Activated T-cell treated with anti-CD3 and anti-CD28 coated beads, Interleukin-2, amount 50 U/mL, for 24 hours (primary cell): Measurements from ENCODE around the gene GAB1.

Experiments used
- DNase-seq: peaks from one replicate; pipeline ENCODE4 v3.0.0-alpha.2; 2020
- H3K27ac Mint-ChIP-seq: 2 replicates; pipeline ENCODE4 v1.8.0; 2020; ENCODE audit warnings: mild to moderate bottlenecking, mixed read lengths
- H3K27me3 Mint-ChIP-seq: 2 replicates; pipeline ENCODE4 v1.8.0; 2020; ENCODE audit warnings: mixed read lengths
- H3K36me3 Mint-ChIP-seq: 2 replicates; pipeline ENCODE4 v1.8.0; 2020; ENCODE audit warnings: low read depth, mixed read lengths
- H3K4me1 Mint-ChIP-seq: 2 replicates; pipeline ENCODE4 v1.8.0; 2020; ENCODE audit warnings: low read depth, mixed read lengths
- H3K4me3 Mint-ChIP-seq: 2 replicates; pipeline ENCODE4 v1.8.0; 2020; ENCODE audit warnings: mild to moderate bottlenecking, moderate library complexity, mixed read lengths
- H3K9me3 Mint-ChIP-seq: 2 replicates; pipeline ENCODE4 v1.8.0; 2020; ENCODE audit warnings: mixed read lengths

Gene GAB1

DNA sequence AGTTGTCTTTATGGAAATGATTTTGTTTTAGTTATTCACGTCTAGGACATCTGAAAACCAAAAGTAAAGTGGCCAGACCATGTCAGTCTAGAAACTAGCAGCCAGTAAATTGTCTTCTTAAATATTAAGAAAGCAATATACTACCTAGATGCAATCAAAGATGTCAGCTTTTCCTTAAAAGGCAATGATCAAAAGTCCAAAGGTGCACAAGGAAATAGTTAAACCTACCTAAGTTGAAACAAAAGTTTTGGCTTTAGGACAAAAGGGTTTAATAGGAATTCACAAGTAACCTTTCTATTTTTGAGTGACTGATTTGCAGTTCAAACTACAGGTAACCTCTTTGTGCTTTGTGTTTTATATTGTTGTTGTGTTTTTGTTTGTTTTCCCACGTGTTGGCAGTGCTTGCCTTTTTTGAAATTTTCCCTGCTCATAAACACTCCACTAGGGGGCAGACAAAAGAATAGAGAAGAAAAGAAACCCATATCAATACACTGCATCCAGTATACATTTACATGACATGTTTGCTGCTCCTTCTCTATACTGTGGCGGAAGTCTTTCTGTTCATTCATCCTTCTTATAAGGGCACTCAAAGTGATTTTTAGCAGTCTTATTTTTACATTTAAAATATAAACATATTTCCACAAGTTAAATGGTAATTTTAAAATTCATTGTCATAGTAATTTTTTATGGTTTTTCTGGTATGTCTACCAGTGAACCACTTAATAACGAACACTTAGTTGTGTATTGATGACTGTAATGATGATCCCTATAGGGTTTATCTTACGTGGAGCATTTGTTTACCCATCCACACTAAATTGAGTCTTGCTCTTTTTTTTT lies 62.7 kb downstream of the GAB1 start:
- Mint-ChIP-seq H3K27me3 (peaks cover 25% of the 10 kb centered on the region), H3K4me3 (no peak overlapping the region), H3K4me1 (peaks cover 11% of the 10 kb centered on the region), H3K27ac (no peak overlapping the region), H3K9me3 (no peaks in the 10 kb centered on the region), H3K36me3 (no peaks in the 10 kb centered on the region)
- no peak for DNase-seq

DNA sequence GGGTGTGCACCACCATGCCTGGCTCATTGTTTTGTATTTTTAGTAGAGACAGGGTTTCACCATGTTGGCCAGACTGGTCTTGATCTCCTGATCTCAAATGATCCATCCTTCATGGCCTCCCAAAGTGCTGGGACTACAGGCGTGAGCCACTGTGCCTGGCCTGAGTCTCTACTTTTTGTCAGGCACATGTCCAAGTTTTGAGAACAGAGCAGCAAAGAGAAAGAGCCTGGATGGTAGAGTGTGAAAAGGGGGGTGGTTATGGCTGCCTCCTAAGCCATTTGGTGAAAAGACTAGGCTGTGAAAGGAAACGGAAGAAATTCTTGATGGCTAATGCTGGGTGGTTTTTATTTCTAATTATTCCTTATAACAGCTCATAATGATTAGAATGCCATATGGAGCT lies 63.4 kb downstream of the GAB1 start:
- Mint-ChIP-seq H3K27me3 (peaks cover 23% of the 10 kb centered on the region), H3K9me3 (no peaks in the 10 kb centered on the region), H3K4me3 (no peak overlapping the region), H3K36me3 (no peaks in the 10 kb centered on the region), H3K4me1 (peaks cover 13% of the 10 kb centered on the region), H3K27ac (no peak overlapping the region)
- DNase-seq, result no peak

DNA sequence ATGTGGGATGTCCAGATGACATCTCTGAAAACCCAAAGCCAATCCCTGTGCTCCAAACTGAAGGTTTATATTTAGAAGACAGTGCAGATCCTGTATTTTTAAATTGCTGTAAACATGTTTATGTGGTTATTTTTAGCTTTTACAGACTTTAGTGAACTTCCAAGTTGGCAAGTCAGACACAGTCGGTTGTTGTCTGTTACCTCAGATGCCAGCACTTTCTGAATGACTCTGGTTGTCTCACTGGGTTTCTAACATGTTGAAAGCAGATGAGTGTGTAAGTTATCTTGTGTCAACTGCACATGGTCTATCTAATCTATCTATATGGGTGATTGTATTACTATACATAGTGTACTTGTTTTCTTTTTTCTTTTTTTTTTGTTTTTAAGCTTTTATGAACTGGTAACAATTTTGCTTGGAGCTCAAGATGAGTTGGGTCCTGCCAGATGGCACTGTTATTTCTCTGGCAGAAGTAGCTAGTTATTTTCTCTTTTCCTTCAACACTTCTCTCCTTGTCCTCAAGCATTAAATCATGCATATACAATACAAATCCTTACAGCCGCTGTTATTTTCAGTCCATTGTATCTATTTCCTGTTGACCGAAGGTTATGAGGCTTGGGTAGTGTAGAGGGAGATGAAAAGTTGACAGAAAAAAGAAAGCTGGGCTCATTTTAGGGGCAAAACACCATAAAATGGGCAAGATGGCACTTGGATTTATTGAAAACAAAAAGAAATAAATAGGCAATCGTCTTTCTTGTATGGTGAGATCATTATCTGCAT lies 66.3 kb downstream of the GAB1 start:
- DNase-seq, result no peak
- H3K27ac Mint-ChIP-seq, result no peak overlapping the region
- no peaks in the 10 kb centered on the region for H3K9me3 Mint-ChIP-seq
- H3K4me3 Mint-ChIP-seq, result no peak overlapping the region
- no peaks in the 10 kb centered on the region for H3K36me3 Mint-ChIP-seq
- H3K4me1 Mint-ChIP-seq, result peaks cover 23% of the 10 kb centered on the region
- peaks cover 7% of the 10 kb centered on the region for H3K27me3 Mint-ChIP-seq

DNA sequence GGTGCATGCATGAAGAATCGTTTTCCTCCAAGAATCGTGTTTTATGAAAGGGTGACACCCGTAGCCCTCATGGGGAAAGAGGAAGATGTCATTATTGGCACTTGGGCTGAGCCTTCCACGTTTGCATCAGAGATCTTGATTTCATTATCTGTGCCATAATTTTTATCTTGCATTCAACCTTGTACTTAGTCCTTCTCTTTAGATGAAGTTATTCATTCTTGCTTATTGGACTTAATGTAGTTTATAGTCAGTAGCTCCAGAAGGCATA lies 66.8 kb downstream of the GAB1 start:
- Mint-ChIP-seq H3K36me3 (no peaks in the 10 kb centered on the region), H3K4me3 (no peak overlapping the region), H3K4me1 (peaks cover 23% of the 10 kb centered on the region), H3K9me3 (no peaks in the 10 kb centered on the region), H3K27me3 (peaks cover 7% of the 10 kb centered on the region), H3K27ac (no peak overlapping the region)
- DNase-seq, result no peak

DNA sequence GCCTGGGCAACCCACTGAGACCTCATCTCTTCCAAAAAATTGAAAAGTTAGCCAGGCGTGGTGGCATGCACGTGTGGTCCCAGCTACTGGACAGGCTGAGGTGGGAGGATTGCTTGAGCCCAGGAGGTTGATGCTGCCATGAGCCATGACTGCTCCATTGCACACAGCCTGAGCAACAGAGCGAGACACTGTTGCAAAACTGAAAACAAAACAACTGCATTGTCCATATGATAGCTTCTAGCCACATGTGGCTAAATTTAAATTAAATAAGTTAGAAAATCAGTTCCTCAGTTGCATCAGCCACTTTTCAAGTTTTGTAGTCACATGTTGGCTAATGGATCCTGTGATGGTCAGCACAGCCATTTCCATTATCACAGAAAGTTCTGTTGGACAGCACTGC lies 67.9 kb downstream of the GAB1 start:
- Mint-ChIP-seq H3K4me1 (peaks cover 21% of the 10 kb centered on the region), H3K27ac (no peak overlapping the region), H3K27me3 (peaks cover 10% of the 10 kb centered on the region), H3K4me3 (no peak overlapping the region), H3K9me3 (no peaks in the 10 kb centered on the region), H3K36me3 (no peaks in the 10 kb centered on the region)
- DNase-seq, result no peak

DNA sequence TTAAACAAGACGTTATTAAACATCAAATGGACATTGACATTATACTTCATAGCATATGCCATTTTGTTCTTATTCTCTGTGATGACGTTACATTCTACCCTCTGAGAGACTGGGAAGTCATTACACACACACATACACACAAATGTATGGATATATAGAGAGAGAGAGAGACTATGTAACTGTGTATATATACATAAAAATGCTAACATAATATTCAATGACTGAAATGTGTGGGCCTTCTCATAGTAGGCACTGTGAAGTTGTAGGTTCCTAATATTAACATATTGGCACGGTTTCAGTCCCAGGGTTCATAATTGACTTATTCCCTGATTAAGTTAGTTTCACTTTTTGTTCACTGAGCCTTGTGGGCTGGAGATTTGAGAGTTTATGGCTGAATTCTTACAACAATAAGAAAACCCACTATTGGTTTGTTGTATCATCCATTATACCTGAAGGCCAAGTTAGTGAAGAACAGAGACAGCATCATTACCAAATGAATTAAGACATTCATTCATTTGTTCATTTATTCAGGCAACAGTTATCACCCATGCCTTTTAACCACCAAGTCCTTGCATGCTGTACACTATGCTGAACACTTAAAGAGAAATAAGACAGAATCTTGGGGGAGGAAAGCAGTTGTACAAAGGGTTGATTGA lies 68.5 kb downstream of the GAB1 start:
- no peak overlapping the region for H3K27ac Mint-ChIP-seq
- no peaks in the 10 kb centered on the region for H3K36me3 Mint-ChIP-seq
- DNase-seq, result no peak
- no peaks in the 10 kb centered on the region for H3K9me3 Mint-ChIP-seq
- H3K27me3 Mint-ChIP-seq, result peaks cover 12% of the 10 kb centered on the region
- peaks cover 21% of the 10 kb centered on the region for H3K4me1 Mint-ChIP-seq
- H3K4me3 Mint-ChIP-seq, result no peak overlapping the region

DNA sequence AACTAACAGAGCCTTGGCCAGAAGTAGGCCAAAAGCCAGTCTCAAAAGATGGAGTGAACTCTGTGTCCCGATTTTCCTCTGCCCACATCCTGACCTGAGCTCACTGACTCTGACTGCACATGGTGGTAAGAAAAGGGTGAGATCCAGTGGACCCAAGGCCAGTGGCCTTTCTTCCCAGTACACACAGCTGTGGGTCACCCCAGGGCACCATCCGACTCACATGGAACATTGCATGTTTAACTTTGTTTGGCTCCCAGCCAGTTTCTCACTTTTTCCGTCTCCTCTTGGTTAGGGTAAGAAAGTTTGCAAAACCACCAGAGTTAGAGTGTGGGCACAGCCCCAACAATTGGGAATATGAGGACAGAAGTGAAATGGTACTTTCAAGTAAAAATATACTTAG lies 69.8 kb downstream of the GAB1 start:
- H3K27ac Mint-ChIP-seq, result no peak overlapping the region
- H3K36me3 Mint-ChIP-seq, result no peaks in the 10 kb centered on the region
- no peaks in the 10 kb centered on the region for H3K9me3 Mint-ChIP-seq
- no peak for DNase-seq
- H3K27me3 Mint-ChIP-seq, result peaks cover 19% of the 10 kb centered on the region
- H3K4me3 Mint-ChIP-seq, result no peak overlapping the region
- H3K4me1 Mint-ChIP-seq, result peaks cover 21% of the 10 kb centered on the region

DNA sequence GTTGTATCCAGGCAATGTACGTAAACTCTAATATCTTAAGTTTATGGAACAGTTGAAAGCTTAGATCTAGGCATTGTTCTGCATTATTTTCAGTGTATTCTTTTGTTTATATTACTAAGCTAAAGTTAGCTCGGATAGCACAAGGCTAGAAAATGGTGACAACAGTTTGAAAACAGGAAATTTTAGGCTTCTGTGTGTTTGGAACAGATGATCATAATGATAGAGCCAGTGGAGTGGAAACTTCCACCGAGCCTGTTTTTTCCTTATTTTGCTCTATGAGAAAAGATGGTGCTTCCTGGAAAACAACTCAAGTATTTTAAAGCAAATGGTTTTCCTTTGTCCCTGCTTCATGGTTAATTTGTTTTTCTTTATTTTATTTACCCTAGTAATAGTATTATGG lies 70.8 kb downstream of the GAB1 start:
- Mint-ChIP-seq H3K27me3 (peaks cover 22% of the 10 kb centered on the region), H3K4me3 (no peak overlapping the region), H3K4me1 (peaks cover 21% of the 10 kb centered on the region), H3K27ac (no peak overlapping the region), H3K9me3 (no peaks in the 10 kb centered on the region), H3K36me3 (no peaks in the 10 kb centered on the region)
- DNase-seq, result no peak

DNA sequence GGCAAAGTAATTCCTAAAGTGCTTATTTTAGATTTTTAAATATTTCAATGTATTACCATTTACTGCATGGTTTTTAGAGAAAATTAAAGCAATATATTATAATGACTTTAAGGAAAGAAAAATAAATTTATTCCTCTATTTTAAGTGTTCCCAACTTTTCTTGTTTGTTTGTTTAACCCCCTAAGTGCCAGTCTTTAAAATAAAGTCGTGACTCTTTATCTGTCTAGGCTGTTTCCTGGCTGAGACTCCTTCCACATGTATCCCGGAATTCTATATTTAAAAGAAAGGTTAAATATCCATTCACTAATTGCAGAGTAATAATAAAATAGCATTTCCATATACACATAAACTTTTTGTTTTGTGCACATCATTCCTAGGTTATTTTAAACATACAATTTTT lies 71.2 kb downstream of the GAB1 start:
- Mint-ChIP-seq H3K9me3 (no peaks in the 10 kb centered on the region), H3K27ac (no peak overlapping the region), H3K27me3 (peaks cover 22% of the 10 kb centered on the region), H3K4me3 (no peak overlapping the region), H3K4me1 (peaks cover 20% of the 10 kb centered on the region), H3K36me3 (no peaks in the 10 kb centered on the region)
- DNase-seq, result no peak

DNA sequence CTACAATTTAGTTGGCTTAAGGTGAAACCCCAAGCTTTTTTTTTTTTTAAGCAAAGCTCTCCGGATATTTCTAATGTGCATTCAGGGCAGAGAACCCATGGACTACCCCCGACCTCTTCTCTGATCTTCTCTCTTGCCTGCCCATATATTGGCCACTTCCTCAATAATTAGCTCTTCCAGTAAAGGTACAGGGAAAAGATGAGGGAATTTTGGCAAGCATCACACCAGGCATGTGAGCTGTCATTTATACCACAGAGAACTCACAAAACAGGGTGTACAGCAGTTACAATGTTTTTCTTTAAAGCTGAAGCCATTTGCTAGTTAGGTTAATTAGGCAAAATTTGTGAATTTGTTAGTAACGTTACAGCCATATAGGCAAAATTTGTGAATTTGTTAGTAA lies 73.3 kb downstream of the GAB1 start:
- peaks cover 20% of the 10 kb centered on the region for H3K27me3 Mint-ChIP-seq
- H3K36me3 Mint-ChIP-seq, result no peaks in the 10 kb centered on the region

DNA sequence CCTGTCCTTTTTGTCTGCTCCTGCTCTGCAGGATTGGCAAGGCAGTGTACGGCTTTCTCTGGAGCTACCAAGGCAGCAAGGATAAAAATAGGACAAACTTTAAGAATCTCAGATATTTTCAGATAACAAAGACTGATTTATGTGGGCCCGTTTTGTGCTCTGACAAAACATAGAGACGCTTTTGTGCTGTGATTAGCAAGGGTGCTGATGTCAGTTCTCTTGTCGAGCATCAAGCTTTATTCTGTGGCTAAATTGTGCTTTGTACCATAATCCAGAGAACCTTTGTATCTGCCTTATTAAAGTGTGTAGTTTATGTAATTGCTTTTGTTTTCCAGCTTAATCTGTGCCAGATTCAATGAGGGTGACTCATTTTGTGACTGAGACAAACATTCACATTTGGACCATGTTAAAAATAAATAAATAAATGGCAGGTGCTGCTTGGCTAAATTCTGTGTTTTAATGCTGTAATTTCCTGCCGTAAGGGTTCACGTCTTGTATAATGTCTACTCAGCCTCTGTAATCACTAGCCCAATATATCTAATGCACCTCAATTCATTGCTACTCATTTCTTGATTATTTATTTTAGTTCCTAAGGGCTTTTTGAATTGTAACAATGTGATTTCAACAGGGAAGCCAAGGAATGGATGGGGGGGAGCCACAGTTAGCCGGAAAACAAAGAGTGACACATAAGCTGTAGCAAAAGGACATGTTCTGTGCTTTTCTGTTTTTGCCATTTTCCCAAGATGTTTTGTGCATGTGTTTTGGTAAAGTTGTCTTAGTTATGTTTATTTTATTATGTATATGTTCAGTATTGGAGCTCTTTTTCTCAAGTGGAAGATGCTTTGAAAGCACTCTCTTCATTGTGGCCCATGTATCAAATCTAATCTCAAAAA lies 75.1 kb downstream of the GAB1 start:
- DNase-seq, result no peak
- Mint-ChIP-seq H3K4me3 (no peak overlapping the region), H3K36me3 (no peaks in the 10 kb centered on the region), H3K4me1 (peaks cover under 1% of the 10 kb centered on the region), H3K9me3 (no peaks in the 10 kb centered on the region), H3K27ac (no peak overlapping the region), H3K27me3 (peaks cover 20% of the 10 kb centered on the region)

More for the DNA sequence above, 73.3 kb downstream of the GAB1 start:
- Mint-ChIP-seq H3K4me1 (peaks cover 11% of the 10 kb centered on the region), H3K4me3 (no peak overlapping the region), H3K27ac (no peak overlapping the region), H3K9me3 (no peaks in the 10 kb centered on the region)
- DNase-seq, result no peak

DNA sequence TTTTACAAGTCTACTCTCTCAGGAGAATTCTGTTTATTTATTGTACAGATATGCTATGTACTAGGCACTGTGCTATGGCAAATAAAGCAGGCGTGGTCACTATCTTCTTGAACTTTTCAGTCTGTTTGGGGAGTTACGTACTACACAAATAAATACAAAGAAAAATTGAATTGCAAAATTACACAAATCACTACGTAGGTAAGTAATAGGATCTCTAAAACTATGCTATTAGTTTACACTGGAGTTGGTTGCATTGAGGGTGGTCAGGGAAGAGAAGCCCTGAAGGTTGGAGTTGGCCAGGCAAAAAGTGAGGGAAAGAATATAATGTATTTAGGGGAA lies 75.7 kb downstream of the GAB1 start:
- peaks cover 20% of the 10 kb centered on the region for H3K27me3 Mint-ChIP-seq
- DNase-seq, result no peak
- H3K4me1 Mint-ChIP-seq, result no peaks in the 10 kb centered on the region
- no peaks in the 10 kb centered on the region for H3K36me3 Mint-ChIP-seq
- H3K4me3 Mint-ChIP-seq, result no peak overlapping the region
- no peaks in the 10 kb centered on the region for H3K9me3 Mint-ChIP-seq
- no peak overlapping the region for H3K27ac Mint-ChIP-seq

DNA sequence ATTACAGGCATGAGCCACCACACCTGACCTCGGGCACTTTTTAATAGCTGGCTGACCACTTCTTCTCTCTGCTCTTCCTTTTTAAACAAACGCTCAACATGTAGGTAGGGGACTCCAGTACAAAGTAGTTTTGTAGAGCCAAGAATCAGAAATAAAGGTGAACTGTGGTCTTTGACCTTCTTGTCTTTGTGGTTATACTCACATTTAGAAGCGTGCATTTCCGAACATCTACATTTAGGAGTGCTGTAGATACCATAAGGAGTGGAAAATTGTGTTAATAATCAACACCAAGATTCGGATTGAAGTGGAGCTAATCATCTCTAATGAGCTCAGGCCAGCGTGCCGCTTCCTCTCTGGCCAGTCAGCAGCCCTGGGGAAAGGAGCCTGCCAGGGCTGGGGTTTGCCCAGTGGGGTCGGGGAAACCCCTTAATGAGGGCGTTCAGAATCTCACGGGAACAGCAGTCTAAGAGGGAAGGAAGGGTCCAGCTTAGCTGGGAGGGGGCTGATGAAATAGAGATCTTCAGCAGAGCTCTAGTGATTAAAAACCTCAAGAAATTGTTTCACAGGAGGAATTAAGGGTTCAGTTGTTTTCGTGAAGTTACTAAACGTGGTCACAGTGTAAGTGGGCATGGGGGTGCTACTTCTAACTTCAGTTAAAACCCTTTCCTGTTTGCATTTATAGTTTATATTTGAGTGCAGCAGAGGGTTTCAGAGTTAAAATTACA lies 81.2 kb downstream of the GAB1 start:
- no peak for DNase-seq
- Mint-ChIP-seq H3K27ac (no peak overlapping the region), H3K4me1 (no peaks in the 10 kb centered on the region), H3K36me3 (no peaks in the 10 kb centered on the region), H3K27me3 (peaks cover 10% of the 10 kb centered on the region), H3K9me3 (no peaks in the 10 kb centered on the region), H3K4me3 (no peak overlapping the region)

DNA sequence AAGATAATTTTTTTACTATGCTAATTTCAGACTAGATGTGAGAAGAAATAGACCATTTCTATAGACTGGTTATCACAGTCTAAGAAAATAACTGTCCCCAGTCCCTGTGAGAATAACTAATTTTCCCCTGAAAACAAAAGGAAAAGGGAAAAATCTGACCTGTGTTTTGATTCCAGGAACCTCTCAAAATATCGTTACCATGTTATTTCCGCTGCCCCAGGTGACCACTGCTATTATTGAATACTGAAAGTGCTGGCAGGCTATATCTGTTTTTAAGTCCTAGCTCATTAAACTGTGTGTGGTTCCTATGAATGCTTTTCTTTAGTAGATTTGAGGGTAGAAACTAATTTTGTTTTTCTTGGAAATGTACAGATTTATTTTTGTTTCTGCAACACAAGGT lies 83.6 kb downstream of the GAB1 start:
- DNase-seq, result no peak
- Mint-ChIP-seq H3K9me3 (no peaks in the 10 kb centered on the region), H3K27me3 (peaks cover 12% of the 10 kb centered on the region), H3K36me3 (no peaks in the 10 kb centered on the region), H3K4me3 (no peak overlapping the region), H3K27ac (no peak overlapping the region), H3K4me1 (no peaks in the 10 kb centered on the region)
